OCI-LY3 (cell line): ENCODE data around the gene PDCD6IP.
"Not testable (repeated sequence)": the region's sequence is repeated elsewhere in the genome, so short reads cannot be mapped to it uniquely, and the experiment has no call there.

ENCODE experiments used
- H2AFZ ChIP-seq: fragments of 200-600, 300-600 bp; shearing (Covaris generic); 2 replicates; pipeline ENCODE4 v1.6.0; 2014; ENCODE audit warnings: antibody characterized with exemption, low read depth, low read length
- H3K27ac ChIP-seq: fragments of 200-600, 300-600 bp; sonication (generic); 2 replicates; pipeline ENCODE4 v1.5.1; 2014; ENCODE audit warnings: mild to moderate bottlenecking, low read length, moderate library complexity, mixed read lengths
- H3K27me3 ChIP-seq: fragments of 200-600, 300-600 bp; sonication (generic); 2 replicates; pipeline ENCODE4 v1.6.1; 2014; ENCODE audit warnings: low read depth, low read length, mixed read lengths
- H3K36me3 ChIP-seq: fragments of 200-600, 300-600 bp; sonication (generic); replicated peaks from 2 replicates; pipeline ENCODE3; 2014; ENCODE audit warnings: low read depth, low read length, mixed read lengths
- H3K4me1 ChIP-seq: fragments of 300-600, 200-600 bp; sonication (generic); 2 replicates; pipeline ENCODE4 v1.6.1; 2014; ENCODE audit warnings: low read length, mixed read lengths
- H3K4me2 ChIP-seq: fragments of 200-600, 300-600 bp; sonication (generic); 2 replicates; pipeline ENCODE4 v1.6.1; 2014; ENCODE audit warnings: low read length, mixed read lengths
- H3K4me3 ChIP-seq: fragments of 300-600, 200-600 bp; sonication (generic); 2 replicates; pipeline ENCODE4 v1.5.1; 2014; ENCODE audit warnings: antibody characterized with exemption, mild to moderate bottlenecking, low read length, moderate library complexity
- H3K79me2 ChIP-seq: fragments of 300-600, 200-600 bp; shearing (Covaris generic); 2 replicates; pipeline ENCODE4 v1.6.1; 2014; ENCODE audit warnings: mild to moderate bottlenecking, low read length, mixed read lengths
- H3K9ac ChIP-seq: fragments of 300-600, 200-600 bp; shearing (Covaris generic); 2 replicates; pipeline ENCODE4 v1.6.0; 2014; ENCODE audit warnings: mild to moderate bottlenecking, low read length, moderate library complexity
- H3K9me3 ChIP-seq: fragments of 200-600, 300-600 bp; shearing (Covaris generic); 2 replicates; pipeline ENCODE4 v1.6.1; 2014; ENCODE audit warnings: low read length, mixed read lengths; ENCODE audit not compliant: insufficient read depth
- H4K20me1 ChIP-seq: fragments of 200-600, 300-600 bp; sonication (generic); 2 replicates; pipeline ENCODE4 v1.6.1; 2016; ENCODE audit warnings: low read length, mixed read lengths; ENCODE audit not compliant: insufficient read depth
- CTCF ChIP-seq: fragments of 200-600, 300-600 bp; sonication (generic); IDR thresholded peaks from 2 replicates; pipeline ENCODE4 v1.5.1; 2014; ENCODE audit warnings: antibody characterized with exemption, low read length, low read depth
- EZH2phosphoT487 ChIP-seq: fragments of 200-600 bp; shearing (Covaris generic); IDR thresholded peaks from 2 replicates; pipeline ENCODE4 v1.6.1; 2018; ENCODE audit warnings: antibody characterized with exemption, mixed run types, low read depth

Gene PDCD6IP

GRCh38 chr3:33775363-33775762, 23.1 kb upstream of the PDCD6IP start:
- no peak for TF ChIP-seq EZH2phosphoT487
- TF ChIP-seq CTCF = no peak
- peaks cover 4% of the 10 kb centered on the region; the same call in 1 of the 2 replicates for H3K4me1 ChIP-seq
- 0 out of 2 replicates have a peak, but pooled peaks cover 3% of the 10 kb centered on the region for H3K27me3 ChIP-seq
- H3K9ac ChIP-seq = no peak overlapping the region
- H3K36me3 ChIP-seq = no peaks in the 10 kb centered on the region
- no peak overlapping the region for H3K4me3 ChIP-seq
- no peak overlapping the region for H3K27ac ChIP-seq
- no peaks in the 10 kb centered on the region for H4K20me1 ChIP-seq
- H2AFZ ChIP-seq = no peak overlapping the region
- H3K4me2 ChIP-seq = no peak overlapping the region
- no peaks in the 10 kb centered on the region for H3K79me2 ChIP-seq
- no peaks in the 10 kb centered on the region for H3K9me3 ChIP-seq

GRCh38 chr3:33777996-33778395, 20.4 kb upstream of the PDCD6IP start:
- TF ChIP-seq EZH2phosphoT487 = no peak
- TF ChIP-seq CTCF = no peak
- Histone ChIP-seq H3K9ac (no peak overlapping the region), H3K4me1 (peaks cover 4% of the 10 kb centered on the region; the same call in 1 of the 2 replicates), H3K27ac (no peak overlapping the region), H3K27me3 (0 out of 2 replicates have a peak, but pooled peaks cover 3% of the 10 kb centered on the region), H3K79me2 (no peaks in the 10 kb centered on the region), H3K4me2 (no peak overlapping the region), H2AFZ (no peak overlapping the region), H3K9me3 (no peaks in the 10 kb centered on the region), H3K36me3 (no peaks in the 10 kb centered on the region), H3K4me3 (no peak overlapping the region), H4K20me1 (no peaks in the 10 kb centered on the region)

GRCh38 chr3:33779751-33780150, 18.7 kb upstream of the PDCD6IP start:
- Histone ChIP-seq H3K9me3 (no peaks in the 10 kb centered on the region), H3K79me2 (no peaks in the 10 kb centered on the region), H3K36me3 (no peaks in the 10 kb centered on the region), H2AFZ (peak overlapping the region; percentile 19; the same call in 1 of the 2 replicates), H3K4me2 (no peak overlapping the region), H3K27ac (no peak overlapping the region), H4K20me1 (no peaks in the 10 kb centered on the region), H3K4me3 (no peak overlapping the region), H3K27me3 (0 out of 2 replicates have a peak, but pooled peaks cover 3% of the 10 kb centered on the region), H3K4me1 (no peaks in the 10 kb centered on the region), H3K9ac (no peak overlapping the region)
- TF ChIP-seq EZH2phosphoT487 (no peak), CTCF (no peak)

GRCh38 chr3:33781413-33781812, 17.0 kb upstream of the PDCD6IP start:
- H3K9me3 ChIP-seq, H4K20me1 ChIP-seq, H3K4me1 ChIP-seq, H3K4me3 ChIP-seq, H3K27ac ChIP-seq, H3K27me3 ChIP-seq, H3K4me2 ChIP-seq, H3K36me3 ChIP-seq, H2AFZ ChIP-seq, H3K79me2 ChIP-seq, H3K9ac ChIP-seq: not testable (repeated sequence)
